ENCODE measurements around the gene CEMIP2.
"Not testable (repeated sequence)": the region's sequence is repeated elsewhere in the genome, so short reads cannot be mapped to it uniquely, and the experiment has no call there.

CEMIP2 gene, protein sequence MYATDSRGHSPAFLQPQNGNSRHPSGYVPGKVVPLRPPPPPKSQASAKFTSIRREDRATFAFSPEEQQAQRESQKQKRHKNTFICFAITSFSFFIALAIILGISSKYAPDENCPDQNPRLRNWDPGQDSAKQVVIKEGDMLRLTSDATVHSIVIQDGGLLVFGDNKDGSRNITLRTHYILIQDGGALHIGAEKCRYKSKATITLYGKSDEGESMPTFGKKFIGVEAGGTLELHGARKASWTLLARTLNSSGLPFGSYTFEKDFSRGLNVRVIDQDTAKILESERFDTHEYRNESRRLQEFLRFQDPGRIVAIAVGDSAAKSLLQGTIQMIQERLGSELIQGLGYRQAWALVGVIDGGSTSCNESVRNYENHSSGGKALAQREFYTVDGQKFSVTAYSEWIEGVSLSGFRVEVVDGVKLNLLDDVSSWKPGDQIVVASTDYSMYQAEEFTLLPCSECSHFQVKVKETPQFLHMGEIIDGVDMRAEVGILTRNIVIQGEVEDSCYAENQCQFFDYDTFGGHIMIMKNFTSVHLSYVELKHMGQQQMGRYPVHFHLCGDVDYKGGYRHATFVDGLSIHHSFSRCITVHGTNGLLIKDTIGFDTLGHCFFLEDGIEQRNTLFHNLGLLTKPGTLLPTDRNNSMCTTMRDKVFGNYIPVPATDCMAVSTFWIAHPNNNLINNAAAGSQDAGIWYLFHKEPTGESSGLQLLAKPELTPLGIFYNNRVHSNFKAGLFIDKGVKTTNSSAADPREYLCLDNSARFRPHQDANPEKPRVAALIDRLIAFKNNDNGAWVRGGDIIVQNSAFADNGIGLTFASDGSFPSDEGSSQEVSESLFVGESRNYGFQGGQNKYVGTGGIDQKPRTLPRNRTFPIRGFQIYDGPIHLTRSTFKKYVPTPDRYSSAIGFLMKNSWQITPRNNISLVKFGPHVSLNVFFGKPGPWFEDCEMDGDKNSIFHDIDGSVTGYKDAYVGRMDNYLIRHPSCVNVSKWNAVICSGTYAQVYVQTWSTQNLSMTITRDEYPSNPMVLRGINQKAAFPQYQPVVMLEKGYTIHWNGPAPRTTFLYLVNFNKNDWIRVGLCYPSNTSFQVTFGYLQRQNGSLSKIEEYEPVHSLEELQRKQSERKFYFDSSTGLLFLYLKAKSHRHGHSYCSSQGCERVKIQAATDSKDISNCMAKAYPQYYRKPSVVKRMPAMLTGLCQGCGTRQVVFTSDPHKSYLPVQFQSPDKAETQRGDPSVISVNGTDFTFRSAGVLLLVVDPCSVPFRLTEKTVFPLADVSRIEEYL (N-terminal part only)

DNA sequence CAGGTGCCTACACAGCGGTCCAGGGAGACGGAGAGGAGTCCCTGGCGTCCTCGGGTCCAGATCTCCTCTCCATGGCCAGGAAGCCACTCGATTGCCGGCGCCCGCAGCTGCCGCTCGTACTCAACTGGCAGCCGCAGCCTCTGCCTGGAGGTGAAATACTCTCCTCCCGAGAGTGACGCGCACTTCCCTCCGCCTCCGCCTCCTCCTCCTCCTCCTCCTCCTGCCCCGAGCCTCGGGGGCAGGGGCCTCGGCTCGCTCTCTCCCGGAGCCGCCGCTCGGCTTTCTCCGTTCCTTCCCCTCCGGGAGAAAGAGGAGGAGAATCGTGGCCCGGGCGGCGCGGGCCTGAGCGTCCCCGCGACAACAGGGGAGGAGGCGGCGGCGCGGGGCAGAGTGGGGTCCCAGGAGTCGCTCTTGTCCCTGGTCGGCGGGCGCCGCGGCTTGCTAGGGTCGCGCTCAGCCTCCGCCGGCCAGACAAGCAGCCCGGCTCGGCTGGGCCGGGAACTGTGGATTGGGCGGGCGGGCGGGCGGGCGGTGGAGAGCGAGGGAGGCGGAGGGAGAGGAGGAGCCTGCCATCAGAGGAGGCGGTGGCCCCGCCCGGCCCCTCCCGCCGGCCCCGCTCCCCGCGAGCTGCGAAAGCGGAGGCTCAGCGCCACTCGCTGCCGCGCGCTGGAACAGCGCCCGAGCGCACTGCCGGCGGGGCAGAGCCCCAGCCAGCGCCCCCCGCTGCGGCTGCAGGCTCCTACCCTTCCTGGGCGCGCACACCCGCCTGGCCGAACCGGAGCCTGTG, at the start of gene CEMIP2:
Gene CEMIP2 (minus strand): TSS at position 126 of the 787 bp plus-strand sequence. CDS start 18,140 bp downstream, outside the sequence.
- peak; percentile 62 to 88 (median 78) for DNase-seq

DNA sequence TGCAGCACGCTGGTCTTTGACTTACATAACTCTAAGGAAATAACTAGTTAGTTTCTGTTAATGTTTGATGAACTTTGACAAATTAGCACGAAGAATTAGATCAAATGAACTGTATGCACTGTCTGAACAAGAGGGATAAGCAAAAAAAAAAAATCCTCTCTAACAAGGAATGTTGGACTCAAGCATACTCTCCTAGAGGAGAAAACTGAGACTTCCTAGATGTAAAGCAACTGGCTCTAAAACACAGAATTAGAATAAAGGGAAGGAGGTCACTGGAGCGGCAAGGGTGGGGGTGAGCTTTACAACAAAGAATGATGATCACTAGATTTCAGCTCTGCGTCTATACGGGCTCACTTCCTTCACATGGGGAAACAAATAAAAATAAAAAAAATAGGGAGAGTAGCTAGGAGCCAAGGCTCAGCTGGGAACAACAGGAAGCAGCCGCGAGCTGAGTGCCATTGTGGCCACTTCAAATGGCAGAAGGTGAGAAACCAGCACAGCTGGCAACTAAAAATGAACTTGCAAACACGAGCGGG, 48.7 kb upstream of the CEMIP2 start:
- DNase-seq: no peak

DNA sequence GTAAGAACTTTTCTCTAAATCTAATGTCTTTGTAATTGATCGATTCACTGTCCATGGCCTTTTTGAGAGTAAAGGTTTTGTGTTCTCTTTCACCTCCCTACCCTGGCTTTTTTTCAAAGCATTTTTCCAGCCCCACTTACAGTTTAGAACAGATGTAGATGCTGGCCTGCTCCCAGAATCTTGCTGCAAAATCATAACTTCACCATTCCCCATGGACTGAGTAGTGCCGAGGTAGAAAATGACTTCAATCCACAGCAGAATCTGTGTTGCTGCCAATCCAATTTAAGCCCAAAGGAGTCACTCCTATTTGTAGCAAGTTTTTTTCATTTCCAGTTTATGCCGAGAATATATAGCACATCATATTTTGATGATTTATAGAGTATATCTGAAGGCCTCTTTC, 46.5 kb upstream of the CEMIP2 start:
- DNase-seq: no peak

DNA sequence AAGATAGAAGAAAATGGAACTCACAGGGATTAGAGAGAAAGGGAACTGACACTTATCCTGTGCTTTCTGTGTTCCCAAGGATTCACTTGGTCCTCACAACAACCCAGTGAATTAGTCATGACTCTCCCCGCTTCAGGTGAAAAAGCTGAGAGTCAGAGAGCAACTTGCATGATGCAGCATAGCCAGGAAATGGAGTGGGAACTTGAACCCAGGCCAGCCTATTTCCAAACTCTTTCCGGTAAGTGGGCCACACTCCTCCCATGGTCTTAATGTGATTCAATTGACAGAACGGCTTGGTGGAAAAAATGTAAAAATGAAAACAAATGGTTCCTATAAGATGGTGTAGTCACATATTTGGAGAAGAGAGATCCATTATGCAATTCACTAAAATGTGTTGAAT, 45.9 kb upstream of the CEMIP2 start:
- DNase-seq: no peak

DNA sequence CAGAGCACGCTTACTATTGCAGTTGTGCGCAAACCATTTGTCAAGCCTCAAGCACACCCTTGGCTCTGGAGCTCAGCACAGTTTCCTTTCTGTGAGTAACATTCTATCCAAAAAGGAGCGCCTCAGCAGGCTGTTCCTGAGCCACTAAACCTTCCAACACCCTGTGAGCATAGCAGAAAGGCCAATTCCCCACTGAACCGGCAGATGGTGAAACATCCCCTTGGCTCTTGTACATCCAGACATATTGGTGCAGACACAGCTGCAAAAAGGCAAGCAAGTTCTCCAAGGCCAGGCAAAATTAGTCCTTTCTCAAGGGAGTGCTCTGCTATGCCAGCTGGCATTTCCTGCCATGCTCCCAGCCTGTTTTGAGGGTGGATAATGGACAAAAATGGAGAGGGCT, 44.1 kb upstream of the CEMIP2 start:
- no peak for DNase-seq

DNA sequence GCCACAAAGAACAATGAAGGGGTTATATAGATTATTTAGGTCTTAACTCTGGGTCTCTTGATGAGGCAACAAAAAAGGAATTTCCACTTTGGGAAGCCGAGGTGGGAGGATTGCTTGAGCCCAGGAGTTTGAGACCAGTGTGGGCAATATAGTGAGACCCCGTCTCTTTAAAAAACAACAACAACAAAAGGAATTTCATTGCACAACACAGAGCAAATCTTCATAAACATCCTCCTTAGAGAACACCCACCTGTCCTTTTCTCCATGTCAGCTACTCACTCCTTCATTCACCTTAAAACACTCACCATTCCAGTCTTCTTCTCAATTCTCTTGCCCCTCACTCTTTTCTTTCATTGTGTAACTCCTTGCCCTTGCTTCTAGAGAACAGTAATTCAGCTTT, 39.8 kb upstream of the CEMIP2 start:
- no peak for DNase-seq

DNA sequence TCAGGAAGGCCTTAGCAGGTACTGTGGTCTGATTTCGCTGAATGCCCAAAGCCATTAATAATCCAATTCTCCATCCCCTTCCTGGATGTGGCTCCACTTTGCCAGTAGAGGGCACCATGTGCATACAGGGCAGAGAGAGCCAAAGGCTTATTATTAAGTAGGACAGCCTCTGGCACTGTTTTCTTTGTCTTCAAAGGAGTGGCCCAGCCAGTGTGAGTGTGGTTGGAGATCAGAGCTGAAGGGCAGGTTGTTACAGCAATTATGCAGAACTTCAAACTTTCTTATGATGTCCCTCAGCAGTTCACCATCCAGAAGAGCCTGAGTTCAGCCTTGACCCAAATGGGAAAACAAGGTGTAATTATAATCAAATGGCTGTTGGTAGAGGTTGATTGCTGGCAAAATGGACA, 38.6 kb upstream of the CEMIP2 start:
- peak in 2 of 4 experiments; percentile 8 to 15 for DNase-seq

DNA sequence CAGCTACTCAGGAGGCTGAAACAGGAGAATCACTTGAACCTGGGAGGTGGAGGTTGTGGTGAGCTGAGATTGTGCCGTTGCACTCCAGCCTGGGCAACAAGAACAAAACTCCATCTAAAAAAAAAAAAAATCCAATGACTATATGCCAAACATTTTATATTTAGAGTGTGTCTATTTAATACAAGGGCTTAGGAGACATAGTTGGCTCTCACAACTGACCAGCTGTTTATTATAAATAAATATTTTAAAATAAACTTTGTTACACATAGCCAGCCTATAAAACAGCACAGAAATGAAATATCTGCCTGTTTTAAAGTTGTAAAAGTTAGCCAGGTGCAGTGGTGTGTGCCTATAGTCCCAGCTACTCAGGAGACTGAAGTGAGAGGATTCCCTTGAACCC, 36.8 kb upstream of the CEMIP2 start:
- not testable (repeated sequence) for DNase-seq

DNA sequence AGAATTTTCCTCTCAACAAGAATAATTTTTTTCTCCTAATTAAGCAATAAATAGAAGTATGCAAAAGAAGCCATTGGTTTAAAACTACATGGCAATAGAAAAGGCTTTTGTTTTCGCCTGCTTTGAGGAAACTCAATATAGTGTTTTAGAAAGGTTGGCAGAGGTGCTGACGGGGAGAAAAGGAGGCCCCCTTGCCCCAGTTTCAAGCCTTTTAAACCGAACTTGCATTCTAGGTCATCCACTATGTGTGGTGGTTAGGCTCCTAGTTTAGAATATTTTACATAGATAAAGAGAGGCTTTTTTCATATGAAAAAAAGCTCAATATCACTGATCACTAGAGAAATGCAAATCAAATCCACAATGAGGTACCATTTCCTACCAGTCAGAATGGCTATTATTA, 33.5 kb upstream of the CEMIP2 start:
- DNase-seq: no peak

DNA sequence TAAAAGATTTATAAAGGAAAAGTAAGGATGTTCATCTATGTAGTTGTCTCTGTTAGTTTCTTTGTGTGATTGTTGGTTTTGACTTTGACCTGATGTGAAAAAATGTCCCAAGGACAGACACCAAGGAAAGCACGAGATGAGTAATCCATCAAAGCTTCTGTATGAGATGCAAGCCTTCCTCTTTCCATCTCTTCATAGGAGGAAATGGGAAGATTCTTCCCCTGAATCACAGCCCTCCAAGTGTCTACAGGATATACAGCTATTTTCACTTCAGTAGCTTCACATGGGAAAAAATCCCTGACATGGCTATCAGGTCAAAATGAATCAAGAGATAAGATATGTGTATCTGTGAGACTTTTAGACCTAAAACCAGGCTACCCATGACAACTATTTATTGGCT, 29.0 kb upstream of the CEMIP2 start:
- no peak for DNase-seq

DNA sequence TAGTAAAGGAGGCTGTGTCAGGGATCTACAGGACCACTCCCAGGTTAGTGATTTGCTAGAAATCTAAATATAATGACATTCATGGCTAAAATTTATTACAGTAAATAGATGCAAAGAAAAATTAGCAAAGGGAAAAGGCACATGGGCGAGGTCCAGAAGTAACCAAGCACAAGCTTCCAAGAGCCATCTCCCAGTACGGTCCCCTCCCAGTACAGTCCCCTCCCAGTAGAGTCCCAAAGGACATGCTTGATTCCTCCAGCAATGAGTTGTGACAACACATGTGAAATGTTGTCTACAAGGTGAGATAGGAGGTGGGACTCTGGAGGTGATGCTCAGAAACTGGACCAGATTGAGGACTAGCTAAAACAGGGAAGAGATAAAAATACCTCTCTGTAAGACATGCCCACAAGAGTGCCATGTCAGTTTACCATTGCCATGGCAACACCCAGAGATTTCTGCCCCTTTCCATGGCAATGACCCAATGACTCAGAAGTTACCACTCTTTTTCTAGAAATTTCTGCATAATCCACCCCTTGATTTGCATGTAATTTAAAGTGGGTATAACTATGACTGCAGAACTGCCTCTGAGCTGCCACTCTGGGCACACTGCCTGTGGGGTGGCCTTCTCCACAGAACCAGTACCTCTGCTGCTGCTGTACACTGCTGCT, 27.9 kb upstream of the CEMIP2 start:
- no peak for DNase-seq

DNA sequence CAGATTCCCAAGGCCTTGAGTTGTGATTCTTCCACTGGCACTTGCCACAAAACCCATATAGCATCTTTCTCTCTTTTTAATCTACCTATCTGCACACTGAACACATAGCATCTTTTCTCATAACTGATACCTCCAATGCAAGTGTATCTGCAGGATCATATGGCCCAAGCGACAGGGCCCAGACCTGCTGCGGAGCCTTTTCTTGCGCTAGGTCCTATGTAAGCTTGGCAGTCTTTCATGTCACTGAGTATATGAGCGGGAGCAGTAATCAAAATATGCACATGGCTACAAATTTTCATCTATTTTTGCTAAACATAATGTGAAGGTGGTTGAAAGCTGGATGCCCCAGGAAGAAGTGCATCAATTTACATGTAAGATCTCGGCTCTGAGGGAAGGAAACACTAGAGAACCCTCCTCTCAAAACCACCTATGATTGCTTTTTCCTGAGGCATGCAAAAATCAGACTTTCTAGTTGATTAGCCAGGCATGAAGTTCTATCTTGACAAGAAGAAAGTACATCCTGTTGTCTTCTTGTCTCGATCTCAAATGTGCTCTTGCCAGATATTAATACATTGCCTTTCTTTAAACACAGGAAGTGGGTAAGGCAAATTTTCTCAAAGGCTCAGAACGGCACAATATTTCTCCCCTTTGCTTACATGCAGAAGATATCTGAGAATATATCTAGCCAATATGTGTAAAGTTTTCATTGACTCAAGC, 26.9 kb upstream of the CEMIP2 start:
- DNase-seq: no peak

DNA sequence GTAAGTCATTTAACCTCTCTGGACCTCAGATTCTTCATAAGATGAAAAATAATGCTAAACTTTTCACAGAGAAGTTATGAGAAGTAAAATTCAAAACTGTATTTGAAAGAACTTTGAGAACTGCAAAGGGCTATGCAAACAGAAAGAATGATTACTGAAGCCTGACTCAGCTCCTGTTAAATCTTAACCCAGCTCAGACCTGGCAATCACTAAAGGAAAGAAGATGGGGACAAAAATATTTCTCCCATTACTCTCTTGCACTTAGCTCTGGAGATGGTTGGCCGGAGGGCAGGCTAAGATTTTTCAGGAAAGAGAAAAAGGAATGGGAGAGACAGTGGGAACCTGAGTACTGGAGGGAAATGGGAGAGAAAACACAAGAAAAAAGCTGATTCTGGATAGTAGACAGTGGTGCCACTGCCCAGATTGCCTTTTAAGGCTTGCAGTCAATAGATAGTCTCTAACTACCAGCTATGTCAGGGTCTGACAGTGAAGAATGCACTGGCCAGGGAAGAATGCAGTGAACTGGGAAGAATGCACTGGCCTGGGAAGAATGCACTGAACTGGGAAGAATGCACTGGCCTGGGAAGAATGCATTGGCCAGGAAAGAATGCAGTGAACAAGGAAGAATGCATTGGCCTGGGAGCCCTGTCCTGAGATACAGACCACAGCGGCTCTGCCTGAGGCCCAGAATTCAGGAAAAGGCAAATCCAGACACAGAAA, 25.2 kb upstream of the CEMIP2 start:
- no peak for DNase-seq

DNA sequence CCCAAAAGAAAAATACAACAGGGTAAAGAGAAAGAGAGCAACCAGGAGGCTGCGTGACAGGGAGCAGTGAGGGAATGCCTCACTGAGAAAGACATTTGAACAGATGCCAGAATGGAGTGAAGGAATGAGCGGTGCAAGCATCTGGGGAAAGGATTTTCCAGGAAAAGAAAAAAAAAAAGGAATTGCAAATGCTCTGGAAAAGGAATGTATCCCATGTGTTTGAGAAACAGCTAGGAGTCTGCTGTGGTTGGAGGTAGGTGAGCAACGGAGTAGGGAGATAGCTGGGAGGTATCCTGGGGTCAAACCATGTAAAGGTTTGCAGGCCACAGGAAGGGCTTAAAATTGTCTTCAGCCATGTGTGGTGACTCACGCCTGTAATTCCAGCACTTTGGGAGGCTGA, 23.6 kb upstream of the CEMIP2 start:
- DNase-seq: no peak

DNA sequence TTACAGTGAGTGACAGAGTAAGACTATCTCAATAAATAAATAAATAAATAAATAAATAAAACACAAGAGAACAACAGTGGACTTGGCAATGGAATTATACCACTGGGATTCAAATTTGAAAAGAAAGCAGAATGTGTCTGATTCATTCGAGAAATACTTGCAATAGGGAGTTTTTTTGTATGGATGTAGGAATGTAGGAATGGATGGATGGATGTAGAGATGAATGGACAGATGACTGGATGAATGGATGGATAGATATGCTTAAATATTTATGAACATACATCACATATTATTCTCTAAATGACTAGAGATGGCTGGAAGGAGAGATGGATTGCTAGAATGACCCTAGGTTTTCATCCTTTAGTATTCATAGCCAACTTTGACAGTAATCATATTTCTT, 22.0 kb upstream of the CEMIP2 start:
- DNase-seq: no peak

DNA sequence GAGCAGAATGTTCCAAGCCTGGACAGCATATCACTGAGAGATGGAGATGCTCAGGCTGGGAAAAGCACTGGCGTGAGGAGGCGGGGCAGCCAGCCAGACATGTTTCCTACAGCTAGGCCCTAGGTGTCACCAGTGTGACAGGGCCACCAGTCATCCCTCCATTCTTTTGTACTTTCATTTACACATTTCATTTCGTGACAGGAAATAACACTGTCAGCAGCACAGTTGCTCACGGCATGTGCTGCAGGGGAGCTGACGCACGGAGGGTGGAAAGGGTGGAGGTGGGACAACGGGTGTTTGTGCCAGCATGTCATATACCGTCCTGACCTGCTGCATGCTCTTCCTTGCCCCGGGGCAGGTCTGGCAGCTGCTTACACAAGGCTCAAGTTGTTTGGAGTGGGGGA, 14.8 kb upstream of the CEMIP2 start:
- peak; percentile 39 to 76 (median 60) for DNase-seq

DNA sequence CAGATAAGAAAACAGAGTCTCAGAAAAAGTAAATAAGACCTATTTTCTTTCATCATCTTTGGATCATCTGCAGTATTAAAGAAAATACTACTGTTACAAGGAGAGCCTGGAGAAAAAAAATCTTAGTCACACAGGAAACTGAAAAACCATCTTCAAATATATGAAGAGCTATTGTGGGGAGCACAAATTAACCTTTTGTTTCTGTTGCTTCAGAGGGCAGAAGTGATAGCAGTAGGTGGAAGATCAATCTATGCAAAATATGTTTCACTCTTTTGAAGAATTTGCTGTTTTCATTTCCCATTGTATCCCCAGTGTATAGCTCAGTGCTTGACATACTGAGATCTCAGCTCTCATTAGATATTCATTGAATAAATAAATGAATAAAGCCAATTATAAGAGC, 13.1 kb upstream of the CEMIP2 start:
- no peak for DNase-seq

DNA sequence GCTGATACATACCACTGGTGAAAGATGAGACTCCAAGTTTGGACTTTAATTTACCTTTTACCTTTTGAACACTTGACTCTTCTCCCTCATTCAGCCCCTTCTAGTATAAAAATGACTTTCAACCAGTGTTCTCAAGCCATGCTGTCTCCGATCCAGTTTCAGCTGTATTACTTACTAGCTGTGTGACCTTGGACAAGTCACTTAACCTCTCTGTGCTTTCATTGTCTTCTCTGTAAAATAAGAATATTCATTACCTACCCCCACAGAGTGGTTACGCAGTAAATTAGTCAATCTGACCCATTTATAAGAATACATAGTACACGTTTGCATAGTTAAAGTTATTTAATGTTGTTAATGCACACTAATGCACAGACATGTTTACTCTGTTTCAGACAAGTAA, 12.6 kb upstream of the CEMIP2 start:
- DNase-seq: no peak

DNA sequence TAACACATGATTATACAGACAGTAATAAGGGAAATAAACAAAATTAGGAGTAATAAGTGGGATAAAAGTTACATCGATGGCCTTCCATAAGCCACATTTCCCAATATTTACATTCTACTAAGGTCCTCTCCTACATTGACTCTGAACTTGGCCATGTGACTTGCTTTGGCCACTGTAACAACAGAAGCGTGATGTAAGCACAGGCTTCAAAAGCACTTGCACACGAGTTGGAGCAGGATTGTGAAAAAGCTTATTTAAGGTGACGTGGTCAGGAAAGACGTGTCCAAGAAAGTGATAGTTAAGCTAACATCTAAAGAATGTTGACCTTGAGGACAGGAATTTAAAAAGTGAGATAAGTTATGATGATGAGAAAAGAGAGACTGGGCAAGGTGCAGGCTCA, 9.8 kb upstream of the CEMIP2 start:
- no peak for DNase-seq

DNA sequence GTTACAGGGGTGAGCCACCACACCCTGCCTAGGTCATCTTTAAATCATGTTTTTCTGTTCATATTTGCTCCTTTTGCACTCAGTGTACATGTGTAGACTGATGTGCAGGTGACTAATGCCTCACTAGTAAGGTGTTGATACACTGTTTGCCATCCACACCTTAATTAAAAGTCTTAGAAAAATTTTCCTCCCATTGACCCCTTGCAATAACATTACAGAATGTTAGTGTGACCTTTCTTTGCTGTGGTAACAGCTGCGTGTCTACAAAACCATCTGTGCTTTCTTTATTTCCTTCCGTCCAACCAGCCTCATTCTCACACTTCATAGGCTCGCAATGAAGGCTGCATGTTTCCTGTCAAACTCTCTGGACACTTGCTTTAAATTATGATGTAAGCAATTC, 6.6 kb upstream of the CEMIP2 start:
- DNase-seq: no peak

Measured in activated naive CD4-positive, alpha-beta T cell (primary cell).